Measurements from ENCODE around the gene COX6B1.

DNA sequence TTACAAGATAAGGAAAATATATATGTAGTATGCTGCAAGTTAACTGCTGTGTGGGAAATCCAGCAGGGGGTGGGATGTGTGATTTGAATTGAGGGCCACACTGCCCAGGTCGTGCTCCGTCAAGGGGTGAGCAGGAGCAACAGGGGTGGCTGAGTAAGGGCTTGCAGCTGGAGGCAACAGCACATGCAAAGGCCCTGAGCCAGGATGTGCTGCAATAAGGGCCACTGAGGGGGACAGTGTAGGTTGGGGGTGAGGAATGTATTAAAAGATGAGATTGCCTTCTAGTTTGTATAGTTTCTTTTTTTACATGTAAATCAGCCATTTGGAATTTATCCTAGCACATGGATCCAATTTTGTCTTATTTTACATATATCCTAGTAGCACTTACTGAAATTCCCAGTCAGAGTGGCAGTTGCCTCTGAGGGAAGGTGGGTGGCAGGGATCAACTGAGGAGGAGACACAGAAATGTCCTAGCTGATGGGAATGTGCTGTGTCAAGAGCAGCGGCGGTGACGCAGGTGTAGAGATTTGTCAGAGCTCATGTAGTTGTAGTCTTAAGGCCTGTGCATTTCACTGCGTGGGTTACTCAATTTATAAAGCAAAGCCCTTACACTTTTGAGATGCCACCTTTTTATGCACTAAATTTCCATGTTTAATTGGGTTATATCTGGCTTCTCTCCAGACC is 24.7 kb upstream of the COX6B1 start:
- TF ChIP-seq POLR2A (IDR thresholded peaks at IDR 0.05; ENCODE audit: low read depth, low read length) (no peak), POLR2AphosphoS5 (IDR thresholded peaks at IDR 0.05; ENCODE audit: low read depth, low read length) (no peak), TAF1 (IDR thresholded peaks at IDR 0.05; ENCODE audit: low read depth, low read length) (no peak), POU2F2 (IDR thresholded peaks at IDR 0.05; ENCODE audit: low read depth, low read length) (no peak), PAX5 (IDR thresholded peaks at IDR 0.05; ENCODE audit: insufficient read depth, low read length, severe bottlenecking) (no peak)
